Prostate gland (tissue), 2 donors: ENCODE measurements around the gene CCDC61. TPM values are rescaled to one million over a fixed set of nuclear protein-coding genes. Genes with fewer than 3 reads are reported as not detected.

ENCODE experiments used
- DNase-seq: peaks from one replicate; pipeline ENCODE4 v3.0.0-alpha.2; 2019; ENCODE audit warnings: low spot score
- H3K27ac ChIP-seq, 2 donors: fragments of 200-600 bp; sonication (generic); 2 replicates each; pipeline ENCODE4 v1.5.1; 2017 to 2019
- H3K27me3 ChIP-seq: fragments of 200-600 bp; sonication (generic); replicated peaks from 2 replicates; pipeline ENCODE4 v1.5.1; 2019; ENCODE audit not compliant: insufficient read depth
- H3K36me3 ChIP-seq, 2 donors: fragments of 200-600 bp; sonication (generic); 1 replicate in 1 of 2; 2 replicates in 1 of 2; pipeline versions ENCODE4 v1.5.1 to v1.8.1; 2017 to 2019
- H3K4me1 ChIP-seq: fragments of 200-600 bp; sonication (generic); replicated peaks from 2 replicates; pipeline ENCODE4 v1.5.1; 2019
- H3K4me3 ChIP-seq, 2 donors: fragments of 200-600 bp; sonication (generic); 2 replicates each; pipeline ENCODE4 v1.5.1; 2017 to 2019
- H3K9me3 ChIP-seq: fragments of 200-600 bp; sonication (generic); 2 replicates; pipeline ENCODE4 v1.5.1; 2017
- CTCF ChIP-seq, 4 experiments: fragments of 200-600 bp in 2 of 4; fragments of 450-650 bp in 2 of 4; sonication (generic) in 2 of 4; IDR thresholded peaks; 1 replicate in 3 of 4; 2 replicates in 1 of 4; pipeline ENCODE4 v1.5.1; 2016 to 2019; ENCODE audit warnings: antibody characterized with exemption in 4 of 4, mild to moderate bottlenecking in 2 of 4, moderate library complexity in 2 of 4
- POLR2A ChIP-seq: fragments of 450-650 bp; IDR thresholded peaks from one replicate; pipeline ENCODE4 v1.6.1; 2016; ENCODE audit warnings: antibody characterized with exemption, mild to moderate bottlenecking
- POLR2AphosphoS5 ChIP-seq: sonication (generic); formaldehyde crosslinking; IDR thresholded peaks from one replicate; pipeline ENCODE4 v1.6.1; 2017; ENCODE audit warnings: antibody characterized with exemption
- WGBS: methylation state at CpG from one replicate; pipeline ENCODE4 v1.1.5; 2018; 5-methylcytosine and 5-hydroxymethylcytosine counted together
- intact Hi-C: fragments of 100-400 bp; cut with DNase I; formaldehyde crosslinking; loops from one replicate; pipeline ENCODE4 v1.14.2; 2022
- total RNA-seq, 2 donors: library from RNA; depleted of rRNA; stranded (reverse); fragments of >200 nt; gene quantifications; one replicate each; pipeline ENCODE4 v1.1.0, GENCODE V29; 2016

Gene CCDC61
- total RNA-seq, 2 donors from 2014 or later, result 22.9 to 23.7 TPM

- H3K4me1 ChIP-seq, result no peaks in the 10 kb centered on the region
- TF ChIP-seq CTCF (IDR thresholded peaks at IDR 0.05) (no peak), POLR2AphosphoS5 (no peak), POLR2A (no peak)
- no peak overlapping the region for H3K27ac ChIP-seq
- WGBS, result 84% methylated on average over 8 of the region's 8 CpGs
- no peaks in the 10 kb centered on the region for H3K36me3 ChIP-seq
- no peak for DNase-seq
- H3K9me3 ChIP-seq, result no peaks in the 10 kb centered on the region
- H3K27me3 ChIP-seq, result no peaks in the 10 kb centered on the region
- intact Hi-C loops, result no loop called here
- H3K4me3 ChIP-seq, result no peak overlapping the region
Measured at GRCh38 chr19:45996933-45997332, 1.7 kb downstream of the CCDC61 start.

GRCh38 chr19:45998834-45999233, 3.6 kb downstream of the CCDC61 start:
- WGBS, result 89% methylated on average over 4 of the region's 4 CpGs
- no peak for DNase-seq
- intact Hi-C loops, result no loop called here
- Histone ChIP-seq H3K4me3 (no peak overlapping the region), H3K27ac (no peak overlapping the region), H3K27me3 (no peaks in the 10 kb centered on the region), H3K9me3 (no peaks in the 10 kb centered on the region), H3K36me3 (no peaks in the 10 kb centered on the region), H3K4me1 (no peaks in the 10 kb centered on the region)
- TF ChIP-seq POLR2AphosphoS5 (no peak), CTCF (IDR thresholded peaks at IDR 0.05) (no peak), POLR2A (no peak)

GRCh38 chr19:45999653-46000121, 4.4 kb downstream of the CCDC61 start:
- 24% methylated on average over 14 of the region's 14 CpGs for WGBS
- TF ChIP-seq CTCF (IDR thresholded peaks at IDR 0.05) (no peak), POLR2A (no peak), POLR2AphosphoS5 (no peak)
- intact Hi-C loops, result no loop called here

GRCh38 chr19:46000491-46001246, 5.4 kb downstream of the CCDC61 start:
- no peak overlapping the region for H3K27ac ChIP-seq
- H3K27me3 ChIP-seq, result no peaks in the 10 kb centered on the region
- intact Hi-C loops, result no loop called here
- no peaks in the 10 kb centered on the region for H3K36me3 ChIP-seq
- no peak for TF ChIP-seq POLR2AphosphoS5
- no peak for TF ChIP-seq POLR2A
- TF ChIP-seq CTCF (IDR thresholded peaks at IDR 0.05), result no peak
- no peaks in the 10 kb centered on the region for H3K9me3 ChIP-seq
- no peaks in the 10 kb centered on the region for H3K4me1 ChIP-seq
- WGBS, result 8% methylated on average over 34 of the region's 34 CpGs
- peak; percentile 38 for DNase-seq
- no peak overlapping the region for H3K4me3 ChIP-seq

More at GRCh38 chr19:45999653-46000121, 4.4 kb downstream of the CCDC61 start:
- no peak for DNase-seq
- Histone ChIP-seq H3K27ac (no peak overlapping the region), H3K27me3 (no peaks in the 10 kb centered on the region), H3K9me3 (no peaks in the 10 kb centered on the region), H3K36me3 (no peaks in the 10 kb centered on the region), H3K4me1 (no peaks in the 10 kb centered on the region), H3K4me3 (no peak overlapping the region)

GRCh38 chr19:46002678-46003275, 7.5 kb downstream of the CCDC61 start:
- Histone ChIP-seq H3K27ac (no peak overlapping the region), H3K9me3 (no peaks in the 10 kb centered on the region), H3K27me3 (no peaks in the 10 kb centered on the region), H3K4me1 (no peaks in the 10 kb centered on the region), H3K36me3 (no peaks in the 10 kb centered on the region), H3K4me3 (no peak overlapping the region)
- intact Hi-C loops, result no loop called here
- 98% methylated on average over 15 of the region's 15 CpGs for WGBS
- no peak for DNase-seq
- TF ChIP-seq POLR2AphosphoS5 (no peak), POLR2A (no peak), CTCF (IDR thresholded peaks at IDR 0.05) (no peak)
